Measurements from ENCODE around the gene COL28A1.

COL28A1 gene

DNA sequence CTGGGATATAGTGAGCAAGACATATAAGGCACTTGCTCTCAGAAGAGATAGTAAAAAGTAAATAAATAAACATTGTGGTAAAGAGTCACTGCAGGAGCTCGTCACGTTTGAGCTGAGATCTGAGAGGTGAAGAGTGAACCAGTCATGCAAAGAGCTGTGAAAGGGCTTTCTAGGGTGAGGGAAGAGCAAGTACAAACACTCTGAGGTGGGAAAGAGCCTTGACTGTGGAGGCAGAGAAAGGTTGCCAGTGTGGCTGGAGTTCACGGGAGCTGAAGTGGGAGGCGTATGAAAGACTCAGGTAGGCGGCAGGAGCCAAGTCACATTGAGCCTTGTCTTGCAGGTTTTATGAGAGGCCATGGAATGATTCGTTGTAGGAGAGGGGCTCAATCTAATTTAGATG, 212.3 kb downstream of the COL28A1 start:
- H3K36me3 ChIP-seq = no peaks in the 10 kb centered on the region
- H3K27ac ChIP-seq = no peak overlapping the region
- H3K4me3 ChIP-seq (ENCODE audit: low read depth in 1 of 2, low read length in 1 of 2) = no peak overlapping the region
- peaks cover 4% of the 10 kb centered on the region for H3K27me3 ChIP-seq
- H3K4me1 ChIP-seq (ENCODE audit: control insufficient read depth in 1 of 2, insufficient read depth in 1 of 2, low read depth in 1 of 2, low read length in 1 of 2) = peaks cover 0 to 5% of the 10 kb centered on the region in 2 experiments
- TF ChIP-seq CTCF (IDR thresholded peaks at IDR 0.05) = no peak
- H3K9me3 ChIP-seq = no peaks in the 10 kb centered on the region

GRCh38 chr7:7321681-7322080, 214.0 kb downstream of the COL28A1 start:
- no peak for TF ChIP-seq CTCF (IDR thresholded peaks at IDR 0.05)
- no peaks in the 10 kb centered on the region for H3K36me3 ChIP-seq
- H3K9me3 ChIP-seq = no peaks in the 10 kb centered on the region
- H3K4me3 ChIP-seq (ENCODE audit: low read depth in 1 of 2, low read length in 1 of 2) = no peak overlapping the region
- H3K4me1 ChIP-seq (ENCODE audit: control insufficient read depth in 1 of 2, insufficient read depth in 1 of 2, low read depth in 1 of 2, low read length in 1 of 2) = peaks cover 0 to 6% of the 10 kb centered on the region in 2 experiments
- no peak overlapping the region for H3K27ac ChIP-seq
- H3K27me3 ChIP-seq = no peaks in the 10 kb centered on the region

DNA sequence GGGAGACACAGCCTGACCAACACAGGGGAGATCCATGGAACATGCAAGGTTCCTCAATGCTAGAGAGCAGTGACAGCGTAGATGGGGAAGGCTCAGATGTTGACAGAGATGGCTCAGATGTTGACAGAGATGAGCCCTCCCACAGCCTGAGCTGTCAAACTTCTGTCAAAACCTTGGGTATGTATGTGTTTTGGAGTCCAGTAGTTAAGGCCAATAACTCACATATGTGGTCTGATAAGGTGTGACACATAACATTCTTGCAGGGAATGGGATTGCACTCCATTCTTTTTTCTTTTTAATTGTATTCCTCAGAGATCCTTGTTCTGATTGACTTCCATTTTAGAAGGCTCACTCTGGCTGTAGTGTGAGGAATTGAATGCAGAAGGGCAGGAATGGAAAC, 217.1 kb downstream of the COL28A1 start:
- Histone ChIP-seq H3K4me1 (ENCODE audit: control insufficient read depth in 1 of 2, insufficient read depth in 1 of 2, low read depth in 1 of 2, low read length in 1 of 2) (peaks cover 0 to 6% of the 10 kb centered on the region in 2 experiments), H3K9me3 (no peaks in the 10 kb centered on the region), H3K27ac (no peak overlapping the region), H3K4me3 (ENCODE audit: low read depth in 1 of 2, low read length in 1 of 2) (no peak overlapping the region), H3K27me3 (no peaks in the 10 kb centered on the region), H3K36me3 (no peaks in the 10 kb centered on the region)
- no peak for TF ChIP-seq CTCF (IDR thresholded peaks at IDR 0.05)

- H3K4me1 ChIP-seq (ENCODE audit: control insufficient read depth in 1 of 2, insufficient read depth in 1 of 2, low read depth in 1 of 2, low read length in 1 of 2) = peaks cover 0 to 6% of the 10 kb centered on the region in 2 experiments
- H3K27ac ChIP-seq = no peak overlapping the region
- H3K36me3 ChIP-seq = no peaks in the 10 kb centered on the region
- no peaks in the 10 kb centered on the region for H3K9me3 ChIP-seq
- no peak for TF ChIP-seq CTCF (IDR thresholded peaks at IDR 0.05)
- H3K4me3 ChIP-seq (ENCODE audit: low read depth in 1 of 2, low read length in 1 of 2) = no peak overlapping the region
- H3K27me3 ChIP-seq = no peaks in the 10 kb centered on the region
These were observed 217.8 kb downstream of the COL28A1 start for GRCh38 chr7:7317850-7318249.

- peaks cover 0 to 6% of the 10 kb centered on the region in 2 experiments for H3K4me1 ChIP-seq (ENCODE audit: control insufficient read depth in 1 of 2, insufficient read depth in 1 of 2, low read depth in 1 of 2, low read length in 1 of 2)
- no peak overlapping the region for H3K4me3 ChIP-seq (ENCODE audit: low read depth in 1 of 2, low read length in 1 of 2)
- no peaks in the 10 kb centered on the region for H3K27me3 ChIP-seq
- no peaks in the 10 kb centered on the region for H3K36me3 ChIP-seq
- H3K27ac ChIP-seq = no peak overlapping the region
- H3K9me3 ChIP-seq = no peaks in the 10 kb centered on the region
- no peak for TF ChIP-seq CTCF (IDR thresholded peaks at IDR 0.05)
These were observed 219.8 kb downstream of the COL28A1 start for GRCh38 chr7:7315851-7316250.

- Histone ChIP-seq H3K36me3 (no peaks in the 10 kb centered on the region), H3K9me3 (no peaks in the 10 kb centered on the region), H3K4me3 (ENCODE audit: low read depth in 1 of 2, low read length in 1 of 2) (no peak overlapping the region), H3K4me1 (ENCODE audit: control insufficient read depth in 1 of 2, insufficient read depth in 1 of 2, low read depth in 1 of 2, low read length in 1 of 2) (no peaks in the 10 kb centered on the region), H3K27me3 (no peaks in the 10 kb centered on the region), H3K27ac (no peak overlapping the region)
- TF ChIP-seq CTCF (IDR thresholded peaks at IDR 0.05) = no peak
These were observed 223.3 kb downstream of the COL28A1 start for GRCh38 chr7:7312323-7312722.

Data from neutrophil (primary cell).